ENCODE measurements around the gene KIDINS220.

Gene KIDINS220

GRCh38 chr2:8847400-8847799, 10.0 kb upstream of the KIDINS220 start:
- POLR2A ChIA-PET: no interaction called here
- DNase-seq: no peak
- CTCF ChIA-PET: no interaction called here

GRCh38 chr2:8841932-8842331, 4.5 kb upstream of the KIDINS220 start:
- Histone ChIP-seq H3K4me1 (ENCODE audit: control extremely low read depth in 1 of 4, control insufficient read depth in 4 of 4, insufficient read depth in 4 of 4, low read length in 3 of 4) (peaks cover 0 to 4% (median 2%) of the 10 kb centered on the region in 4 experiments), H3K27me3 (replicated peaks in 2 of 5; ENCODE audit: control insufficient read depth in 4 of 5, insufficient read depth in 5 of 5, low read length in 4 of 5) (no peaks in the 10 kb centered on the region), H3K36me3 (ENCODE audit: control insufficient read depth in 4 of 4, insufficient read depth in 4 of 4, low read length in 3 of 4) (no peaks in the 10 kb centered on the region), H3K9me3 (ENCODE audit: control extremely low read depth in 1 of 5, control insufficient read depth in 4 of 5, insufficient read depth in 2 of 5, low read depth in 1 of 5, low read length in 4 of 5) (no peaks in the 10 kb centered on the region), H3K4me3 (ENCODE audit: control insufficient read depth in 1 of 7, extremely low read depth in 1 of 7, insufficient read depth in 4 of 7, low read depth in 2 of 7, low read length in 6 of 7) (no peak overlapping the region), H3K27ac (ENCODE audit: insufficient read depth in 1 of 2, low read depth in 1 of 2, low read length in 2 of 2, poor library complexity in 1 of 2, severe bottlenecking in 2 of 2) (no peak overlapping the region)
- WGBS (ENCODE audit: insufficient coverage): 97% methylated on average over 4 of the region's 4 CpGs
- DNase-seq: no peak
- CTCF ChIA-PET: no interaction called here
- POLR2A ChIA-PET: no interaction called here

More at GRCh38 chr2:8847400-8847799, 10.0 kb upstream of the KIDINS220 start:
- WGBS (ENCODE audit: insufficient coverage): 100% methylated on average over 5 of the region's 6 CpGs
- no peaks in the 10 kb centered on the region for H3K27me3 ChIP-seq (replicated peaks in 2 of 5; ENCODE audit: control insufficient read depth in 4 of 5, insufficient read depth in 5 of 5, low read length in 4 of 5)
- H3K36me3 ChIP-seq (ENCODE audit: control insufficient read depth in 4 of 4, insufficient read depth in 4 of 4, low read length in 3 of 4): no peaks in the 10 kb centered on the region
- H3K27ac ChIP-seq (ENCODE audit: insufficient read depth in 1 of 2, low read depth in 1 of 2, low read length in 2 of 2, poor library complexity in 1 of 2, severe bottlenecking in 2 of 2): no peak overlapping the region
- no peak overlapping the region for H3K4me3 ChIP-seq (ENCODE audit: control insufficient read depth in 1 of 7, extremely low read depth in 1 of 7, insufficient read depth in 4 of 7, low read depth in 2 of 7, low read length in 6 of 7)
- H3K4me1 ChIP-seq (ENCODE audit: control extremely low read depth in 1 of 4, control insufficient read depth in 4 of 4, insufficient read depth in 4 of 4, low read length in 3 of 4): peaks cover 0 to 9% (median 5%) of the 10 kb centered on the region in 4 experiments
- no peaks in the 10 kb centered on the region for H3K9me3 ChIP-seq (ENCODE audit: control extremely low read depth in 1 of 5, control insufficient read depth in 4 of 5, insufficient read depth in 2 of 5, low read depth in 1 of 5, low read length in 4 of 5)

- WGBS (ENCODE audit: insufficient coverage): 89% methylated on average over 6 of the region's 12 CpGs
- Histone ChIP-seq H3K4me1 (ENCODE audit: control extremely low read depth in 1 of 4, control insufficient read depth in 4 of 4, insufficient read depth in 4 of 4, low read length in 3 of 4) (peaks cover 7 to 12% (median 8%) of the 10 kb centered on the region in 4 experiments), H3K27ac (ENCODE audit: insufficient read depth in 1 of 2, low read depth in 1 of 2, low read length in 2 of 2, poor library complexity in 1 of 2, severe bottlenecking in 2 of 2) (no peak overlapping the region), H3K9me3 (ENCODE audit: control extremely low read depth in 1 of 5, control insufficient read depth in 4 of 5, insufficient read depth in 2 of 5, low read depth in 1 of 5, low read length in 4 of 5) (no peaks in the 10 kb centered on the region), H3K36me3 (ENCODE audit: control insufficient read depth in 4 of 4, insufficient read depth in 4 of 4, low read length in 3 of 4) (no peaks in the 10 kb centered on the region), H3K4me3 (ENCODE audit: control insufficient read depth in 1 of 7, extremely low read depth in 1 of 7, insufficient read depth in 4 of 7, low read depth in 2 of 7, low read length in 6 of 7) (no peak overlapping the region), H3K27me3 (replicated peaks in 2 of 5; ENCODE audit: control insufficient read depth in 4 of 5, insufficient read depth in 5 of 5, low read length in 4 of 5) (no peaks in the 10 kb centered on the region)
- DNase-seq: no peak
- POLR2A ChIA-PET: no interaction called here
- CTCF ChIA-PET: no interaction called here
Measured at GRCh38 chr2:8840475-8841091, 3.2 kb upstream of the KIDINS220 start.

GRCh38 chr2:8839189-8839965, 2.0 kb upstream of the KIDINS220 start:
- CTCF ChIA-PET: no interaction called here
- WGBS (ENCODE audit: insufficient coverage): 75% methylated on average over 3 of the region's 5 CpGs
- Histone ChIP-seq H3K27ac (ENCODE audit: insufficient read depth in 1 of 2, low read depth in 1 of 2, low read length in 2 of 2, poor library complexity in 1 of 2, severe bottlenecking in 2 of 2) (no peak overlapping the region), H3K4me1 (ENCODE audit: control extremely low read depth in 1 of 4, control insufficient read depth in 4 of 4, insufficient read depth in 4 of 4, low read length in 3 of 4) (peaks cover 7 to 12% (median 8%) of the 10 kb centered on the region in 4 experiments), H3K4me3 (ENCODE audit: control insufficient read depth in 1 of 7, extremely low read depth in 1 of 7, insufficient read depth in 4 of 7, low read depth in 2 of 7, low read length in 6 of 7) (no peak overlapping the region), H3K9me3 (ENCODE audit: control extremely low read depth in 1 of 5, control insufficient read depth in 4 of 5, insufficient read depth in 2 of 5, low read depth in 1 of 5, low read length in 4 of 5) (no peaks in the 10 kb centered on the region), H3K27me3 (replicated peaks in 2 of 5; ENCODE audit: control insufficient read depth in 4 of 5, insufficient read depth in 5 of 5, low read length in 4 of 5) (no peaks in the 10 kb centered on the region), H3K36me3 (ENCODE audit: control insufficient read depth in 4 of 4, insufficient read depth in 4 of 4, low read length in 3 of 4) (no peaks in the 10 kb centered on the region)
- POLR2A ChIA-PET: no interaction called here
- no peak for DNase-seq

GRCh38 chr2:8837795-8838140, 355 bp upstream of the KIDINS220 start:
- H3K4me1 ChIP-seq (ENCODE audit: control extremely low read depth in 1 of 4, control insufficient read depth in 4 of 4, insufficient read depth in 4 of 4, low read length in 3 of 4): peaks cover 7 to 12% (median 8%) of the 10 kb centered on the region in 4 experiments
- H3K27ac ChIP-seq (ENCODE audit: insufficient read depth in 1 of 2, low read depth in 1 of 2, low read length in 2 of 2, poor library complexity in 1 of 2, severe bottlenecking in 2 of 2): peak overlapping the region in 1 of 2 experiments; percentile 83
- no peak for DNase-seq
- no peaks in the 10 kb centered on the region for H3K27me3 ChIP-seq (replicated peaks in 2 of 5; ENCODE audit: control insufficient read depth in 4 of 5, insufficient read depth in 5 of 5, low read length in 4 of 5)
- peak overlapping the region in 5 of 7 experiments; percentile 8 to 98 (median 84) for H3K4me3 ChIP-seq (ENCODE audit: control insufficient read depth in 1 of 7, extremely low read depth in 1 of 7, insufficient read depth in 4 of 7, low read depth in 2 of 7, low read length in 6 of 7)
- ChIA-PET CTCF (interaction anchor here (0.6 kb wide), 1 partner anchor 1716 kb away, joined by 4 read pairs; no protein-coding TSS in a partner anchor), POLR2A (interaction anchor here (0.6 to 1.1 kb wide), 2 partner anchors 11 to 170 kb away, joined by 3 to 6 read pairs; no protein-coding TSS in a partner anchor)
- WGBS (ENCODE audit: insufficient coverage): 91% methylated on average over 6 of the region's 11 CpGs
- H3K36me3 ChIP-seq (ENCODE audit: control insufficient read depth in 4 of 4, insufficient read depth in 4 of 4, low read length in 3 of 4): no peaks in the 10 kb centered on the region
- H3K9me3 ChIP-seq (ENCODE audit: control extremely low read depth in 1 of 5, control insufficient read depth in 4 of 5, insufficient read depth in 2 of 5, low read depth in 1 of 5, low read length in 4 of 5): no peaks in the 10 kb centered on the region

GRCh38 chr2:8835279-8835678, 2.1 kb downstream of the KIDINS220 start:
- ChIA-PET POLR2A (no interaction called here), CTCF (interaction anchor here (1.6 kb wide), 1 partner anchor 34 kb away, joined by 3 read pairs; no protein-coding TSS in a partner anchor)
- no peaks in the 10 kb centered on the region for H3K9me3 ChIP-seq (ENCODE audit: control extremely low read depth in 1 of 5, control insufficient read depth in 4 of 5, insufficient read depth in 2 of 5, low read depth in 1 of 5, low read length in 4 of 5)
- H3K4me3 ChIP-seq (ENCODE audit: control insufficient read depth in 1 of 7, extremely low read depth in 1 of 7, insufficient read depth in 4 of 7, low read depth in 2 of 7, low read length in 6 of 7): no peak overlapping the region
- peaks cover 4 to 12% (median 7%) of the 10 kb centered on the region in 4 experiments for H3K4me1 ChIP-seq (ENCODE audit: control extremely low read depth in 1 of 4, control insufficient read depth in 4 of 4, insufficient read depth in 4 of 4, low read length in 3 of 4)
- H3K36me3 ChIP-seq (ENCODE audit: control insufficient read depth in 4 of 4, insufficient read depth in 4 of 4, low read length in 3 of 4): no peaks in the 10 kb centered on the region
- H3K27ac ChIP-seq (ENCODE audit: insufficient read depth in 1 of 2, low read depth in 1 of 2, low read length in 2 of 2, poor library complexity in 1 of 2, severe bottlenecking in 2 of 2): no peak overlapping the region
- no peaks in the 10 kb centered on the region for H3K27me3 ChIP-seq (replicated peaks in 2 of 5; ENCODE audit: control insufficient read depth in 4 of 5, insufficient read depth in 5 of 5, low read length in 4 of 5)
- no peak for DNase-seq

- Histone ChIP-seq H3K9me3 (ENCODE audit: control extremely low read depth in 1 of 5, control insufficient read depth in 4 of 5, insufficient read depth in 2 of 5, low read depth in 1 of 5, low read length in 4 of 5) (no peaks in the 10 kb centered on the region), H3K36me3 (ENCODE audit: control insufficient read depth in 4 of 4, insufficient read depth in 4 of 4, low read length in 3 of 4) (no peaks in the 10 kb centered on the region), H3K27me3 (replicated peaks in 2 of 5; ENCODE audit: control insufficient read depth in 4 of 5, insufficient read depth in 5 of 5, low read length in 4 of 5) (no peaks in the 10 kb centered on the region), H3K4me1 (ENCODE audit: control extremely low read depth in 1 of 4, control insufficient read depth in 4 of 4, insufficient read depth in 4 of 4, low read length in 3 of 4) (peaks cover 4 to 12% (median 7%) of the 10 kb centered on the region in 4 experiments), H3K27ac (ENCODE audit: insufficient read depth in 1 of 2, low read depth in 1 of 2, low read length in 2 of 2, poor library complexity in 1 of 2, severe bottlenecking in 2 of 2) (no peak overlapping the region), H3K4me3 (ENCODE audit: control insufficient read depth in 1 of 7, extremely low read depth in 1 of 7, insufficient read depth in 4 of 7, low read depth in 2 of 7, low read length in 6 of 7) (no peak overlapping the region)
- DNase-seq: no peak
- POLR2A ChIA-PET: no interaction called here
- WGBS (ENCODE audit: insufficient coverage): 100% methylated on average over 7 of the region's 7 CpGs
- CTCF ChIA-PET: interaction anchor here (1.6 kb wide), 1 partner anchor 32 kb away, joined by 3 read pairs; no protein-coding TSS in a partner anchor
Measured at GRCh38 chr2:8833853-8834252, 3.6 kb downstream of the KIDINS220 start.
